Endothelial cell of umbilical vein (primary cell): ENCODE results near the gene BCAS3. TPM values are rescaled to one million over a fixed set of nuclear protein-coding genes. Genes with fewer than 3 reads are reported as not detected.

Experiments
- BruUV-seq: library from RNA; stranded (reverse); fragments of 400-500 nt; replicated peaks from 2 replicates; lab custom pipeline; 2021; lab: Mats Ljungman, UMichigan
- CTCF ChIA-PET: fragments of 300-600, 350-600 bp; sonication (Branson Sonifier 250); formaldehyde crosslinking; loops from one replicate; lab custom pipeline; 2021; ENCODE audit warnings: antibody characterized with exemption, inconsistent platforms; lab: Charles Lee
- POLR2A ChIA-PET: fragments of 300-600, 350-600 bp; sonication (Branson Sonifier 250); formaldehyde crosslinking; loops from one replicate; lab custom pipeline; 2021; ENCODE audit warnings: antibody characterized with exemption, inconsistent platforms; lab: Charles Lee
- DNase-seq: peaks from one replicate; pipeline ENCODE4 v3.0.0-alpha.2; 2011; ENCODE audit warnings: low read depth, low spot score
- FAIRE-seq: peaks from 2 replicates; lab custom pipeline; 2011; peaks lifted over from hg19 to GRCh38; lab: Jason Lieb, UNC
- H2AFZ ChIP-seq: 2 replicates; pipeline ENCODE4 v1.6.0; 2012; ENCODE audit warnings: low read depth, low read length, control low read depth, inconsistent platforms
- H3K27ac ChIP-seq: 2 replicates; pipeline ENCODE4 v1.5.1; 2011; ENCODE audit warnings: low read depth, mild to moderate bottlenecking, control low read depth, low read length, moderate library complexity; ENCODE audit not compliant: insufficient read depth
- H3K27me3 ChIP-seq, 2 experiments: 2 replicates each; pipeline versions ENCODE4 v1.6.0 to v1.6.1; 2011; ENCODE audit warnings: low read length in 2 of 2, mixed read lengths in 1 of 2; ENCODE audit not compliant: control insufficient read depth in 2 of 2, insufficient read depth in 2 of 2
- H3K36me3 ChIP-seq, 2 experiments: 2 replicates in 1 of 2; 3 replicates in 1 of 2; pipeline ENCODE4 v1.5.1; 2011; ENCODE audit warnings: low read length in 2 of 2, mild to moderate bottlenecking in 1 of 2, moderate library complexity in 1 of 2; ENCODE audit not compliant: control insufficient read depth in 2 of 2, insufficient read depth in 2 of 2; ENCODE audit errors: extremely low read depth in 1 of 2
- H3K4me1 ChIP-seq: 3 replicates; pipeline ENCODE4 v1.5.1; 2011; ENCODE audit warnings: mild to moderate bottlenecking, low read length; ENCODE audit not compliant: control insufficient read depth, insufficient read depth; ENCODE audit errors: extremely low read depth
- H3K4me2 ChIP-seq: 2 replicates; pipeline ENCODE4 v1.6.1; 2011; ENCODE audit warnings: low read length, control low read depth, mixed read lengths; ENCODE audit not compliant: insufficient read depth
- H3K4me3 ChIP-seq, 3 experiments: fragments of 200-600 bp in 1 of 3; sonication (generic), shearing (Covaris generic) in 1 of 3; replicated peaks in 1 of 3; 2 replicates each; pipeline ENCODE4 v1.5.1; 2011 to 2016; ENCODE audit warnings: control low read depth in 3 of 3, low read length in 3 of 3, mild to moderate bottlenecking in 2 of 3, inconsistent platforms in 1 of 3, low read depth in 1 of 3, moderate library complexity in 1 of 3; ENCODE audit not compliant: insufficient read depth in 1 of 3
- H3K79me2 ChIP-seq: 2 replicates; pipeline ENCODE4 v1.6.0; 2012; ENCODE audit warnings: low read length, inconsistent platforms; ENCODE audit not compliant: control insufficient read depth, insufficient read depth
- H3K9ac ChIP-seq: replicated peaks from 2 replicates; pipeline ENCODE3; 2011; ENCODE audit warnings: low read length, control low read depth; ENCODE audit not compliant: insufficient read depth; ENCODE audit errors: extremely low read depth
- H3K9me1 ChIP-seq: replicated peaks from 3 replicates; pipeline ENCODE4 v1.6.0; 2011; ENCODE audit warnings: mild to moderate bottlenecking, low read length; ENCODE audit not compliant: control insufficient read depth, insufficient read depth; ENCODE audit errors: extremely low read depth
- H3K9me3 ChIP-seq: replicated peaks from 2 replicates; pipeline ENCODE4 v1.5.1; 2012; ENCODE audit warnings: low read length, inconsistent platforms; ENCODE audit not compliant: control insufficient read depth, insufficient read depth
- H4K20me1 ChIP-seq: replicated peaks from 2 replicates; pipeline ENCODE3; 2011; ENCODE audit warnings: mild to moderate bottlenecking, low read length; ENCODE audit not compliant: control insufficient read depth, insufficient read depth; ENCODE audit errors: extremely low read depth
- EZH2 ChIP-seq: IDR thresholded peaks from 2 replicates; pipeline ENCODE4 v1.6.1; 2012; ENCODE audit warnings: borderline replicate concordance, low read depth, mild to moderate bottlenecking, moderate library complexity, low read length, inconsistent platforms; ENCODE audit not compliant: severe bottlenecking
- FOS ChIP-seq: IDR thresholded peaks from 2 replicates; pipeline ENCODE4 v1.6.1; 2011; ENCODE audit warnings: mild to moderate bottlenecking, low read length, moderate library complexity, borderline replicate concordance; ENCODE audit not compliant: insufficient read depth
- GATA2 ChIP-seq: IDR thresholded peaks from 2 replicates; pipeline ENCODE4 v1.7.0; 2011; ENCODE audit warnings: low read depth, mild to moderate bottlenecking, moderate library complexity, mixed read lengths, low read length; ENCODE audit not compliant: insufficient read length, insufficient read depth
- JUN ChIP-seq: IDR thresholded peaks from 2 replicates; pipeline ENCODE4 v1.6.1; 2011; ENCODE audit warnings: borderline replicate concordance, low read depth; ENCODE audit not compliant: insufficient read length, insufficient read depth
- MYC ChIP-seq: IDR thresholded peaks from one replicate; pipeline ENCODE4 v1.6.1; 2011; ENCODE audit warnings: mild to moderate bottlenecking, low read depth, low read length
- POLR2A ChIP-seq: IDR thresholded peaks from 2 replicates; pipeline ENCODE4 v1.6.1; 2012; ENCODE audit warnings: low read depth, mild to moderate bottlenecking, control low read depth, low read length
- POLR2AphosphoS5 ChIP-seq: IDR thresholded peaks from 2 replicates; pipeline ENCODE4 v1.6.1; 2012; ENCODE audit warnings: low read depth, mild to moderate bottlenecking, control low read depth, low read length, moderate library complexity; ENCODE audit not compliant: insufficient read depth
- dilution Hi-C: fragments of 300-500 bp; cut with MboI; formaldehyde crosslinking; loops from one replicate; pipeline ENCODE4 v1.15.0; 2019; ENCODE audit warnings: low sequenced_read_pairs; ENCODE audit not compliant: extremely low pct_ligation_motif_present
- intact Hi-C: fragments of 100-400 bp; cut with micrococcal nuclease; formaldehyde crosslinking; loops from one replicate; pipeline ENCODE4 v1.10.0; 2022
- polyA plus RNA-seq, 4 experiments: library from polyadenylated mRNA; depleted of rRNA in 3 of 4; stranded (reverse) in 3 of 4; unstranded in 1 of 4; fragments of >200 nt; gene quantifications; 2 replicates each; pipeline versions ENCODE4 v1.2.1 to v1.2.3, GENCODE V29; 2011 to 2012; ENCODE audit warnings: missing spikeins in 1 of 4
- total RNA-seq: library from RNA; stranded (reverse); gene quantifications from 2 replicates; pipeline ENCODE4 v1.2.3, GENCODE V29; 2021
- TF ChIP-seq, protein P1 (sequence below): IDR thresholded peaks from 2 replicates; pipeline ENCODE4 v1.6.1; 2011; ENCODE audit not compliant: insufficient read depth, insufficient read length
- TF ChIP-seq, protein P2 (sequence below), 2 donors: IDR thresholded peaks; 1 replicate in 1 of 2; 2 replicates in 1 of 2; pipeline ENCODE4 v1.5.1; 2011; ENCODE audit warnings: low read length in 2 of 2, mild to moderate bottlenecking in 2 of 2, moderate library complexity in 2 of 2, control low read depth in 1 of 2, inconsistent platforms in 1 of 2, low read depth in 1 of 2; ENCODE audit not compliant: insufficient read depth in 1 of 2; ENCODE audit errors: extremely low read depth in 1 of 2

BCAS3 gene
- total and polyA plus RNA-seq, 2 donors (not counting 3 experiments of a cell fraction or from before 2014, with no cell fraction given): 8.2 to 16.0 TPM

DNA sequence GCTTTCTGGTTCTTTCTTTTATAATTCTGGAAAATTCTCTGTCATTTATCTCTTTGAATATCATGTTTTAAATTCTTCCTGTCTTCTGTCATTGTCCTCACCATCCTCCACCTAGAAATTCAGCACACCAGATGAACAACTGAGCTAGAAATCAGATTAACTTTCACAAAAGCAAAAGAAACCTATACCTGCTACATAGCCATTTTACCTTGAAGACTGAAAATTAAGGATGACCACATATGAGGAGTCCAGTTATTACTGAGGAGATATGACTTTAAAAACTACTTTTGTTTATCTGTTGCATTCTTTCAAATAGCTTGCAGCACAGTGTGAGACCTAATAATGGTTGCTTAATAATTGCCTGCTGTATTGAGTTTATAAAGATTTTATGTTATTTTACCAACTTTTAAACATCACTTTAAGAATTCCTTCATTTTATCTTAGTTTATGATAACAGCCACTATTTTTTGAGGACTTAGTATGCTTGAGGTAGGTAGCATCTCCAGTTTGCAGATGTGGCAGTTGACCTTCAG, 104.3 kb downstream of the BCAS3 start:
- Histone ChIP-seq H3K9me3 (no peaks in the 10 kb centered on the region), H3K9ac (no peak overlapping the region), H3K79me2 (no peaks in the 10 kb centered on the region), H3K9me1 (no peaks in the 10 kb centered on the region), H3K4me1 (no peaks in the 10 kb centered on the region), H3K4me2 (no peak overlapping the region), H4K20me1 (no peaks in the 10 kb centered on the region), H2AFZ (no peak overlapping the region), H3K36me3 (no peaks in the 10 kb centered on the region), H3K27ac (no peak overlapping the region), H3K4me3 (no peak overlapping the region), H3K27me3 (no peaks in the 10 kb centered on the region)
- intact Hi-C loops (loop anchor here (10.0 kb wide), 1 partner anchor 63 kb away; no protein-coding TSS in a partner anchor), dilution Hi-C loops (no loop called here)
- CTCF ChIA-PET: interaction anchor here (1.3 to 1.7 kb wide), 3 partner anchors 11 to 61 kb away, joined by 3 to 4 read pairs (median 3); no protein-coding TSS in a partner anchor
- no peak for DNase-seq
- no TSS peak for BruUV-seq
- TF ChIP-seq GATA2 (no peak), FOS (no peak), POLR2AphosphoS5 (no peak), JUN (no peak), POLR2A (no peak), EZH2 (no peak), MYC (no peak)
- TF ChIP-seq, protein P1, sequence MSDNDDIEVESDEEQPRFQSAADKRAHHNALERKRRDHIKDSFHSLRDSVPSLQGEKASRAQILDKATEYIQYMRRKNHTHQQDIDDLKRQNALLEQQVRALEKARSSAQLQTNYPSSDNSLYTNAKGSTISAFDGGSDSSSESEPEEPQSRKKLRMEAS: no peak
- TF ChIP-seq, protein P2, sequence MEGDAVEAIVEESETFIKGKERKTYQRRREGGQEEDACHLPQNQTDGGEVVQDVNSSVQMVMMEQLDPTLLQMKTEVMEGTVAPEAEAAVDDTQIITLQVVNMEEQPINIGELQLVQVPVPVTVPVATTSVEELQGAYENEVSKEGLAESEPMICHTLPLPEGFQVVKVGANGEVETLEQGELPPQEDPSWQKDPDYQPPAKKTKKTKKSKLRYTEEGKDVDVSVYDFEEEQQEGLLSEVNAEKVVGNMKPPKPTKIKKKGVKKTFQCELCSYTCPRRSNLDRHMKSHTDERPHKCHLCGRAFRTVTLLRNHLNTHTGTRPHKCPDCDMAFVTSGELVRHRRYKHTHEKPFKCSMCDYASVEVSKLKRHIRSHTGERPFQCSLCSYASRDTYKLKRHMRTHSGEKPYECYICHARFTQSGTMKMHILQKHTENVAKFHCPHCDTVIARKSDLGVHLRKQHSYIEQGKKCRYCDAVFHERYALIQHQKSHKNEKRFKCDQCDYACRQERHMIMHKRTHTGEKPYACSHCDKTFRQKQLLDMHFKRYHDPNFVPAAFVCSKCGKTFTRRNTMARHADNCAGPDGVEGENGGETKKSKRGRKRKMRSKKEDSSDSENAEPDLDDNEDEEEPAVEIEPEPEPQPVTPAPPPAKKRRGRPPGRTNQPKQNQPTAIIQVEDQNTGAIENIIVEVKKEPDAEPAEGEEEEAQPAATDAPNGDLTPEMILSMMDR (IDR thresholded peaks at IDR 0.05; ENCODE audit: extremely low read depth in 1 of 2, insufficient read depth in 1 of 2, low read depth in 1 of 2, low read length in 2 of 2): no peak
- FAIRE-seq: no peak
- POLR2A ChIA-PET: no interaction called here
